Skeletal muscle tissue (tissue), 4 donors: Measurements from ENCODE around the gene SON. TPM values are rescaled to one million over a fixed set of nuclear protein-coding genes. Genes with fewer than 3 reads are reported as not detected.

Experiments used
- H3K27ac ChIP-seq: one replicate; pipeline ENCODE4 v1.7.0; 2013; ENCODE audit warnings: mild to moderate bottlenecking, low read depth, low read length, inconsistent platforms
- H3K27me3 ChIP-seq, 3 donors: one replicate each; pipeline ENCODE4 v1.7.0; 2013; ENCODE audit warnings: low read length in 3 of 3; ENCODE audit not compliant: control insufficient read depth in 3 of 3, insufficient read depth in 3 of 3
- H3K36me3 ChIP-seq, 3 donors: one replicate each; pipeline ENCODE4 v1.7.0; 2013; ENCODE audit warnings: low read length in 3 of 3; ENCODE audit not compliant: control insufficient read depth in 3 of 3, insufficient read depth in 3 of 3
- H3K4me1 ChIP-seq, 3 donors: one replicate each; pipeline ENCODE4 v1.7.0; 2013; ENCODE audit warnings: low read length in 3 of 3, mild to moderate bottlenecking in 3 of 3; ENCODE audit not compliant: control insufficient read depth in 3 of 3, insufficient read depth in 3 of 3
- H3K4me3 ChIP-seq, 3 donors: one replicate each; pipeline ENCODE4 v1.7.0; 2013; ENCODE audit warnings: low read length in 3 of 3
- H3K9ac ChIP-seq, 3 donors: one replicate each; pipeline ENCODE4 v1.7.0; 2013; ENCODE audit warnings: low read length in 3 of 3, mild to moderate bottlenecking in 3 of 3, moderate library complexity in 2 of 3, low read depth in 1 of 3
- H3K9me3 ChIP-seq, 3 donors: one replicate each; pipeline ENCODE4 v1.7.0; 2013; ENCODE audit warnings: low read length in 3 of 3; ENCODE audit not compliant: control insufficient read depth in 3 of 3
- total RNA-seq: library from RNA; depleted of rRNA; stranded (reverse); fragments of >200 nt; gene quantifications from one replicate; pipeline ENCODE4 v1.2.3, GENCODE V29; 2014
- donor health status: Osteomylitis.

SON gene
- total RNA-seq, 1 donor from 2014 or later, result 103 TPM

- Histone ChIP-seq H3K4me1 (peaks cover 0 to 4% (median 3%) of the 10 kb centered on the region in 3 donors), H3K9me3 (no peaks in the 10 kb centered on the region), H3K27ac (no peak overlapping the region), H3K4me3 (no peak overlapping the region), H3K9ac (no peak overlapping the region), H3K36me3 (peaks cover 63 to 77% (median 66%) of the 10 kb centered on the region in 3 donors), H3K27me3 (no peaks in the 10 kb centered on the region)
Observed at GRCh38 chr21:33552999-33553598, 10.3 kb downstream of the SON start.

GRCh38 chr21:33554236-33554981, 11.6 kb downstream of the SON start:
- peaks cover 0 to 4% (median 0%) of the 10 kb centered on the region in 3 donors for H3K4me1 ChIP-seq
- no peak overlapping the region for H3K4me3 ChIP-seq
- H3K27ac ChIP-seq, result no peak overlapping the region
- no peaks in the 10 kb centered on the region for H3K9me3 ChIP-seq
- no peaks in the 10 kb centered on the region for H3K27me3 ChIP-seq
- H3K9ac ChIP-seq, result no peak overlapping the region
- H3K36me3 ChIP-seq, result peaks cover 69 to 86% (median 74%) of the 10 kb centered on the region in 3 donors

- H3K4me3 ChIP-seq, result no peak overlapping the region
- H3K9ac ChIP-seq, result no peak overlapping the region
- H3K36me3 ChIP-seq, result peaks cover 70 to 86% (median 75%) of the 10 kb centered on the region in 3 donors
- no peak overlapping the region for H3K27ac ChIP-seq
- H3K4me1 ChIP-seq, result peaks cover 3 to 7% (median 3%) of the 10 kb centered on the region in 3 donors
- H3K9me3 ChIP-seq, result no peaks in the 10 kb centered on the region
- H3K27me3 ChIP-seq, result no peaks in the 10 kb centered on the region
Observed at GRCh38 chr21:33554982-33555344, 12.1 kb downstream of the SON start.

- no peaks in the 10 kb centered on the region for H3K9me3 ChIP-seq
- no peak overlapping the region for H3K9ac ChIP-seq
- H3K27me3 ChIP-seq, result no peaks in the 10 kb centered on the region
- no peak overlapping the region for H3K27ac ChIP-seq
- peaks cover 50 to 75% (median 73%) of the 10 kb centered on the region in 3 donors for H3K36me3 ChIP-seq
- no peak overlapping the region for H3K4me3 ChIP-seq
- peaks cover 6 to 8% (median 7%) of the 10 kb centered on the region in 3 donors for H3K4me1 ChIP-seq
Observed at GRCh38 chr21:33557447-33557846, 14.6 kb downstream of the SON start.

GRCh38 chr21:33558777-33559421, 16.1 kb downstream of the SON start:
- no peaks in the 10 kb centered on the region for H3K9me3 ChIP-seq
- H3K27ac ChIP-seq, result no peak overlapping the region
- H3K27me3 ChIP-seq, result no peaks in the 10 kb centered on the region
- no peak overlapping the region for H3K9ac ChIP-seq
- H3K4me1 ChIP-seq, result peaks cover 6 to 8% (median 7%) of the 10 kb centered on the region in 3 donors
- no peak overlapping the region for H3K4me3 ChIP-seq
- peaks cover 37 to 62% (median 60%) of the 10 kb centered on the region in 3 donors for H3K36me3 ChIP-seq

- Histone ChIP-seq H3K27ac (no peak overlapping the region), H3K27me3 (no peaks in the 10 kb centered on the region), H3K4me1 (peaks cover 6 to 8% (median 7%) of the 10 kb centered on the region in 3 donors), H3K9me3 (no peaks in the 10 kb centered on the region), H3K9ac (no peak overlapping the region), H3K4me3 (no peak overlapping the region), H3K36me3 (peaks cover 28 to 57% (median 51%) of the 10 kb centered on the region in 3 donors)
Observed at GRCh38 chr21:33559813-33560212, 17.0 kb downstream of the SON start.

GRCh38 chr21:33560965-33561364, 18.1 kb downstream of the SON start:
- H3K27ac ChIP-seq, result no peak overlapping the region
- H3K9ac ChIP-seq, result no peak overlapping the region
- no peaks in the 10 kb centered on the region for H3K9me3 ChIP-seq
- no peaks in the 10 kb centered on the region for H3K27me3 ChIP-seq
- peaks cover 28 to 57% (median 51%) of the 10 kb centered on the region in 3 donors for H3K36me3 ChIP-seq
- no peak overlapping the region for H3K4me3 ChIP-seq
- H3K4me1 ChIP-seq, result peaks cover 6 to 8% (median 6%) of the 10 kb centered on the region in 3 donors

- peaks cover 3 to 8% (median 6%) of the 10 kb centered on the region in 3 donors for H3K4me1 ChIP-seq
- H3K9me3 ChIP-seq, result no peaks in the 10 kb centered on the region
- no peak overlapping the region for H3K9ac ChIP-seq
- no peak overlapping the region for H3K4me3 ChIP-seq
- peaks cover 25 to 54% (median 48%) of the 10 kb centered on the region in 3 donors for H3K36me3 ChIP-seq
- no peak overlapping the region for H3K27ac ChIP-seq
- H3K27me3 ChIP-seq, result no peaks in the 10 kb centered on the region
Observed at GRCh38 chr21:33561373-33561772, 18.5 kb downstream of the SON start.

GRCh38 chr21:33562389-33562788, 19.6 kb downstream of the SON start:
- no peaks in the 10 kb centered on the region for H3K27me3 ChIP-seq
- no peak overlapping the region for H3K27ac ChIP-seq
- peaks cover 23 to 52% (median 45%) of the 10 kb centered on the region in 3 donors for H3K36me3 ChIP-seq
- no peak overlapping the region for H3K9ac ChIP-seq
- H3K4me3 ChIP-seq, result no peak overlapping the region
- no peaks in the 10 kb centered on the region for H3K9me3 ChIP-seq
- H3K4me1 ChIP-seq, result peaks cover 3 to 8% (median 6%) of the 10 kb centered on the region in 3 donors

GRCh38 chr21:33566514-33566913, 23.7 kb downstream of the SON start:
- Histone ChIP-seq H3K9me3 (no peaks in the 10 kb centered on the region), H3K36me3 (peaks cover 18 to 30% (median 23%) of the 10 kb centered on the region in 3 donors), H3K27ac (no peak overlapping the region), H3K27me3 (no peaks in the 10 kb centered on the region), H3K9ac (no peak overlapping the region), H3K4me1 (peaks cover 0 to under 1% (median 0%) of the 10 kb centered on the region in 3 donors), H3K4me3 (no peak overlapping the region)
